GM12878 (cell line): ENCODE measurements around the gene FGF23. TPM values are rescaled to one million over a fixed set of nuclear protein-coding genes. Genes with fewer than 3 reads are reported as not detected.

Source experiments
- ATF7 ChIP-seq: fragments of 450-650 bp; IDR thresholded peaks from 2 replicates; pipeline ENCODE4 v1.6.1; 2016; ENCODE audit warnings: low read depth, mild to moderate bottlenecking
- CHD2 ChIP-seq: IDR thresholded peaks from 2 replicates; pipeline ENCODE4 v1.6.1; 2011; ENCODE audit warnings: low read depth, low read length, improper control_type of control experiment, borderline replicate concordance
- ETV6 ChIP-seq, 2 experiments: fragments of 450-650 bp in 1 of 2; IDR thresholded peaks in 1 of 2; conservative IDR thresholded peaks in 1 of 2; 2 replicates each; pipeline ENCODE4 v1.6.1; 2014; ENCODE audit warnings: antibody characterized with exemption in 1 of 2, borderline replicate concordance in 1 of 2, low read depth in 1 of 2, mild to moderate bottlenecking in 1 of 2, moderate library complexity in 1 of 2
- IKZF1 ChIP-seq: fragments of 450-650 bp; conservative IDR thresholded peaks from 2 replicates; pipeline ENCODE4 v1.6.1; 2017; ENCODE audit warnings: antibody characterized with exemption, mild to moderate bottlenecking
- JUND ChIP-seq: IDR thresholded peaks from 2 replicates; pipeline ENCODE4 v1.6.1; 2012; ENCODE audit warnings: low read depth, mild to moderate bottlenecking, low read length, improper control_type of control experiment, moderate library complexity
- NR2C1 ChIP-seq: fragments of 450-650 bp; IDR thresholded peaks from 2 replicates; pipeline ENCODE4 v1.6.1; 2017; ENCODE audit warnings: antibody characterized with exemption, mild to moderate bottlenecking, moderate library complexity
- TCF12 ChIP-seq: IDR thresholded peaks from 2 replicates; pipeline ENCODE4 v1.6.1; 2011; ENCODE audit warnings: low read depth, mild to moderate bottlenecking, low read length
- ZBED1 ChIP-seq: IDR thresholded peaks from 2 replicates; pipeline ENCODE4 v1.6.1; 2016; ENCODE audit warnings: borderline replicate concordance
- polyA plus RNA-seq, 11 experiments: library from polyadenylated mRNA; depleted of rRNA in 4 of 11; unstranded in 6 of 11; stranded (reverse) in 5 of 11; fragments of >200 nt; fragmentation: Nextera tagmentation in 4 of 11; fragmentation: Illumina TruSeq in 1 of 11; extraction: Ambion mirVana in 4 of 11; extraction: Trizol in 1 of 11; gene quantifications; 1 replicate in 1 of 11; 2 replicates in 10 of 11; pipeline versions ENCODE4 v1.2.1 to v1.2.3, GENCODE V29; 2011 to 2016; ENCODE audit warnings: inconsistent platforms in 2 of 11, missing spikeins in 2 of 11, low read depth in 1 of 11
- total RNA-seq, 4 experiments: library from RNA; depleted of rRNA in 3 of 4; stranded (reverse); fragments of >200 nt in 3 of 4; fragmentation: Illumina TruSeq in 1 of 4; extraction: Trizol in 1 of 4; gene quantifications; 2 replicates each; pipeline versions ENCODE4 v1.2.1 to v1.2.3, GENCODE V29; 2013 to 2021
- TF ChIP-seq, protein P1 (sequence below): IDR thresholded peaks from 2 replicates; pipeline ENCODE4 v1.6.1; 2011; ENCODE audit warnings: low read depth, low read length, improper control_type of control experiment, borderline replicate concordance
- TF ChIP-seq, protein P2 (sequence below): fragments of 150-350 bp; IDR thresholded peaks from 2 replicates; pipeline ENCODE4 v1.6.1; 2016; ENCODE audit warnings: low read depth, low read length
- TF ChIP-seq, protein P3 (sequence below): fragments of 450-650 bp; formaldehyde crosslinking; IDR thresholded peaks from 2 replicates; pipeline ENCODE4 v1.4.0; 2022; ENCODE audit warnings: mild to moderate bottlenecking, moderate library complexity
- TF ChIP-seq, protein P4 (sequence below): fragments of 450-650 bp; IDR thresholded peaks from 2 replicates; pipeline ENCODE4 v1.6.1; 2017; ENCODE audit warnings: antibody characterized with exemption, mild to moderate bottlenecking, moderate library complexity
- TF ChIP-seq, protein P5 (sequence below): fragments of 450-650 bp; formaldehyde crosslinking; IDR thresholded peaks from 2 replicates; pipeline ENCODE4 v1.5.0; 2022; ENCODE audit warnings: mild to moderate bottlenecking, missing genetic modification characterization

Gene FGF23
- total and polyA plus RNA-seq, 10 of the 15 experiments (the other 5 are each of a cell fraction or from before 2014, with no cell fraction given), result not detected

DNA sequence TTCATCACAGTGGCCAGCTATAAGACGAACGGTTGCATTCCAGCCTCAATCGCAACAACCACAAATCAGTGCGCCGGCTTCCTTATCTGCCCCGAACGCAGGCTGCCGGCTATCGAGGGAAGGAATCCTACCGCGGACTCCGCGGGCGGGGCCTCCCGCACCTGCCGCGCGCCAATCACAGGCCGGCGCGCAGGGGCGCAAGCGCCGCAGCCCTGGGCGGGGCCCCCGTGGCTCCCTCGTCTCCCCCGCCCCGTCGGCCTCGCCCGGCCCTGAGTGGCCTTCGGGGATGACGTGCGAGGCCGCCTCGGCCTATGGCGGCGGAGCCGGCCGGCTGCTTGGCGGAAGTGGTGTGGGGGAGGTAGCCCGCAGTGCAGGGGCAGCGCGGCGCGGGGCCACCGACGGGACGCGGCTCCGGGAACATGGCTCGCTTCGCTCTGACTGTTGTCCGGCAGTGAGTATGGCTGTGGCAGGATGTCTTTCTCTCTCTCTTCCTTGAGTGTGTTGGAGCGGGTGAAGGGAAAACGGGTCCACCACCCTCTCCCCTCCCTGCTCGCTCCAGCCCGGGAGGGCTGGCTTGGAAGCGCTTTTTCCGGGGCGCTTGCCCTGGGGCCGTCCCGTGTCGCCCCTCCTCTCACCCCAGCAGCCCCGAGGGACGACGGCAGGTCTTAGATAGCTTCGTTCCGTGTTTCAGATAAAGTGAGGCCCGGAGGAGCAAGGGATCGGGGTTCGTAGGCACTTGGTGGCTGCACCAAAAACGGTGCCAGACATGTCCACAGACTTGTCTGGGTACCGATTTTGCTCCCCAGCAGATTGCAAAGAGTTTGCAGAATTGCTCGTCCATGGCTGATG lies 58.4 kb downstream of the FGF23 start, which contains the start of gene TIGAR (continued):
- TF ChIP-seq, protein P1, sequence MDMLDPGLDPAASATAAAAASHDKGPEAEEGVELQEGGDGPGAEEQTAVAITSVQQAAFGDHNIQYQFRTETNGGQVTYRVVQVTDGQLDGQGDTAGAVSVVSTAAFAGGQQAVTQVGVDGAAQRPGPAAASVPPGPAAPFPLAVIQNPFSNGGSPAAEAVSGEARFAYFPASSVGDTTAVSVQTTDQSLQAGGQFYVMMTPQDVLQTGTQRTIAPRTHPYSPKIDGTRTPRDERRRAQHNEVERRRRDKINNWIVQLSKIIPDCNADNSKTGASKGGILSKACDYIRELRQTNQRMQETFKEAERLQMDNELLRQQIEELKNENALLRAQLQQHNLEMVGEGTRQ, result no peak
- TF ChIP-seq, protein P2, sequence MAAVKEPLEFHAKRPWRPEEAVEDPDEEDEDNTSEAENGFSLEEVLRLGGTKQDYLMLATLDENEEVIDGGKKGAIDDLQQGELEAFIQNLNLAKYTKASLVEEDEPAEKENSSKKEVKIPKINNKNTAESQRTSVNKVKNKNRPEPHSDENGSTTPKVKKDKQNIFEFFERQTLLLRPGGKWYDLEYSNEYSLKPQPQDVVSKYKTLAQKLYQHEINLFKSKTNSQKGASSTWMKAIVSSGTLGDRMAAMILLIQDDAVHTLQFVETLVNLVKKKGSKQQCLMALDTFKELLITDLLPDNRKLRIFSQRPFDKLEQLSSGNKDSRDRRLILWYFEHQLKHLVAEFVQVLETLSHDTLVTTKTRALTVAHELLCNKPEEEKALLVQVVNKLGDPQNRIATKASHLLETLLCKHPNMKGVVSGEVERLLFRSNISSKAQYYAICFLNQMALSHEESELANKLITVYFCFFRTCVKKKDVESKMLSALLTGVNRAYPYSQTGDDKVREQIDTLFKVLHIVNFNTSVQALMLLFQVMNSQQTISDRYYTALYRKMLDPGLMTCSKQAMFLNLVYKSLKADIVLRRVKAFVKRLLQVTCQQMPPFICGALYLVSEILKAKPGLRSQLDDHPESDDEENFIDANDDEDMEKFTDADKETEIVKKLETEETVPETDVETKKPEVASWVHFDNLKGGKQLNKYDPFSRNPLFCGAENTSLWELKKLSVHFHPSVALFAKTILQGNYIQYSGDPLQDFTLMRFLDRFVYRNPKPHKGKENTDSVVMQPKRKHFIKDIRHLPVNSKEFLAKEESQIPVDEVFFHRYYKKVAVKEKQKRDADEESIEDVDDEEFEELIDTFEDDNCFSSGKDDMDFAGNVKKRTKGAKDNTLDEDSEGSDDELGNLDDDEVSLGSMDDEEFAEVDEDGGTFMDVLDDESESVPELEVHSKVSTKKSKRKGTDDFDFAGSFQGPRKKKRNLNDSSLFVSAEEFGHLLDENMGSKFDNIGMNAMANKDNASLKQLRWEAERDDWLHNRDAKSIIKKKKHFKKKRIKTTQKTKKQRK, result no peak
- TF ChIP-seq JUND, result no peak
- no peak for TF ChIP-seq NR2C1
- peak; percentile 9; the same call in 1 of the 2 replicates for TF ChIP-seq TCF12
- no peak for TF ChIP-seq ZBED1
- TF ChIP-seq IKZF1, result peak; percentile 86
- no peak for TF ChIP-seq ETV6 (conservative IDR thresholded peaks at IDR 0.05 in 1 of 2, IDR thresholded peaks at IDR 0.05 in 1 of 2; ENCODE audit: borderline replicate concordance in 1 of 2, low read depth in 1 of 2)
- TF ChIP-seq ATF7, result no peak
- TF ChIP-seq, protein P3, sequence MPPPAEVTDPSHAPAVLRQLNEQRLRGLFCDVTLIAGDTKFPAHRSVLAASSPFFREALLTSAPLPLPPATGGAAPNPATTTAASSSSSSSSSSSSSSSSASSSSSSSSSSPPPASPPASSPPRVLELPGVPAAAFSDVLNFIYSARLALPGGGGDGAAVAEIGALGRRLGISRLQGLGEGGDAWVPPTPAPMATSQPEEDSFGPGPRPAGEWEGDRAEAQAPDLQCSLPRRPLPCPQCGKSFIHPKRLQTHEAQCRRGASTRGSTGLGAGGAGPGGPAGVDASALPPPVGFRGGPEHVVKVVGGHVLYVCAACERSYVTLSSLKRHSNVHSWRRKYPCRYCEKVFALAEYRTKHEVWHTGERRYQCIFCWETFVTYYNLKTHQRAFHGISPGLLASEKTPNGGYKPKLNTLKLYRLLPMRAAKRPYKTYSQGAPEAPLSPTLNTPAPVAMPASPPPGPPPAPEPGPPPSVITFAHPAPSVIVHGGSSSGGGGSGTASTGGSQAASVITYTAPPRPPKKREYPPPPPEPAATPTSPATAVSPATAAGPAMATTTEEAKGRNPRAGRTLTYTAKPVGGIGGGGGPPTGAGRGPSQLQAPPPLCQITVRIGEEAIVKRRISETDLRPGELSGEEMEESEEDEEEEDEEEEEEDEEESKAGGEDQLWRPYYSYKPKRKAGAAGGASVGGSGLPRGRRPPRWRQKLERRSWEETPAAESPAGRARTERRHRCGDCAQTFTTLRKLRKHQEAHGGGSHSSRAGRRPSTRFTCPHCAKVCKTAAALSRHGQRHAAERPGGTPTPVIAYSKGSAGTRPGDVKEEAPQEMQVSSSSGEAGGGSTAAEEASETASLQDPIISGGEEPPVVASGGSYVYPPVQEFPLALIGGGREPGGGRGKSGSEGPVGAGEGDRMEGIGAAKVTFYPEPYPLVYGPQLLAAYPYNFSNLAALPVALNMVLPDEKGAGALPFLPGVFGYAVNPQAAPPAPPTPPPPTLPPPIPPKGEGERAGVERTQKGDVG (CRISPR knock-in tag), result no peak
- TF ChIP-seq, protein P4, sequence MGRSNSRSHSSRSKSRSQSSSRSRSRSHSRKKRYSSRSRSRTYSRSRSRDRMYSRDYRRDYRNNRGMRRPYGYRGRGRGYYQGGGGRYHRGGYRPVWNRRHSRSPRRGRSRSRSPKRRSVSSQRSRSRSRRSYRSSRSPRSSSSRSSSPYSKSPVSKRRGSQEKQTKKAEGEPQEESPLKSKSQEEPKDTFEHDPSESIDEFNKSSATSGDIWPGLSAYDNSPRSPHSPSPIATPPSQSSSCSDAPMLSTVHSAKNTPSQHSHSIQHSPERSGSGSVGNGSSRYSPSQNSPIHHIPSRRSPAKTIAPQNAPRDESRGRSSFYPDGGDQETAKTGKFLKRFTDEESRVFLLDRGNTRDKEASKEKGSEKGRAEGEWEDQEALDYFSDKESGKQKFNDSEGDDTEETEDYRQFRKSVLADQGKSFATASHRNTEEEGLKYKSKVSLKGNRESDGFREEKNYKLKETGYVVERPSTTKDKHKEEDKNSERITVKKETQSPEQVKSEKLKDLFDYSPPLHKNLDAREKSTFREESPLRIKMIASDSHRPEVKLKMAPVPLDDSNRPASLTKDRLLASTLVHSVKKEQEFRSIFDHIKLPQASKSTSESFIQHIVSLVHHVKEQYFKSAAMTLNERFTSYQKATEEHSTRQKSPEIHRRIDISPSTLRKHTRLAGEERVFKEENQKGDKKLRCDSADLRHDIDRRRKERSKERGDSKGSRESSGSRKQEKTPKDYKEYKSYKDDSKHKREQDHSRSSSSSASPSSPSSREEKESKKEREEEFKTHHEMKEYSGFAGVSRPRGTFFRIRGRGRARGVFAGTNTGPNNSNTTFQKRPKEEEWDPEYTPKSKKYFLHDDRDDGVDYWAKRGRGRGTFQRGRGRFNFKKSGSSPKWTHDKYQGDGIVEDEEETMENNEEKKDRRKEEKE, result no peak
- TF ChIP-seq, protein P5, sequence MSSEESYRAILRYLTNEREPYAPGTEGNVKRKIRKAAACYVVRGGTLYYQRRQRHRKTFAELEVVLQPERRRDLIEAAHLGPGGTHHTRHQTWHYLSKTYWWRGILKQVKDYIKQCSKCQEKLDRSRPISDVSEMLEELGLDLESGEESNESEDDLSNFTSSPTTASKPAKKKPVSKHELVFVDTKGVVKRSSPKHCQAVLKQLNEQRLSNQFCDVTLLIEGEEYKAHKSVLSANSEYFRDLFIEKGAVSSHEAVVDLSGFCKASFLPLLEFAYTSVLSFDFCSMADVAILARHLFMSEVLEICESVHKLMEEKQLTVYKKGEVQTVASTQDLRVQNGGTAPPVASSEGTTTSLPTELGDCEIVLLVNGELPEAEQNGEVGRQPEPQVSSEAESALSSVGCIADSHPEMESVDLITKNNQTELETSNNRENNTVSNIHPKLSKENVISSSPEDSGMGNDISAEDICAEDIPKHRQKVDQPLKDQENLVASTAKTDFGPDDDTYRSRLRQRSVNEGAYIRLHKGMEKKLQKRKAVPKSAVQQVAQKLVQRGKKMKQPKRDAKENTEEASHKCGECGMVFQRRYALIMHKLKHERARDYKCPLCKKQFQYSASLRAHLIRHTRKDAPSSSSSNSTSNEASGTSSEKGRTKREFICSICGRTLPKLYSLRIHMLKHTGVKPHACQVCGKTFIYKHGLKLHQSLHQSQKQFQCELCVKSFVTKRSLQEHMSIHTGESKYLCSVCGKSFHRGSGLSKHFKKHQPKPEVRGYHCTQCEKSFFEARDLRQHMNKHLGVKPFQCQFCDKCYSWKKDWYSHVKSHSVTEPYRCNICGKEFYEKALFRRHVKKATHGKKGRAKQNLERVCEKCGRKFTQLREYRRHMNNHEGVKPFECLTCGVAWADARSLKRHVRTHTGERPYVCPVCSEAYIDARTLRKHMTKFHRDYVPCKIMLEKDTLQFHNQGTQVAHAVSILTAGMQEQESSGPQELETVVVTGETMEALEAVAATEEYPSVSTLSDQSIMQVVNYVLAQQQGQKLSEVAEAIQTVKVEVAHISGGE (CRISPR knock-in tag), result no peak
- TF ChIP-seq CHD2, result peak; percentile 77; the same call in 1 of the 2 replicates
